ENCODE data around the gene SHROOM4. TPM values are rescaled to one million over a fixed set of nuclear protein-coding genes. Genes with fewer than 3 reads are reported as not detected.

SHROOM4 gene
- total RNA-seq, 2 experiments from 2014 or later, result not detected

DNA sequence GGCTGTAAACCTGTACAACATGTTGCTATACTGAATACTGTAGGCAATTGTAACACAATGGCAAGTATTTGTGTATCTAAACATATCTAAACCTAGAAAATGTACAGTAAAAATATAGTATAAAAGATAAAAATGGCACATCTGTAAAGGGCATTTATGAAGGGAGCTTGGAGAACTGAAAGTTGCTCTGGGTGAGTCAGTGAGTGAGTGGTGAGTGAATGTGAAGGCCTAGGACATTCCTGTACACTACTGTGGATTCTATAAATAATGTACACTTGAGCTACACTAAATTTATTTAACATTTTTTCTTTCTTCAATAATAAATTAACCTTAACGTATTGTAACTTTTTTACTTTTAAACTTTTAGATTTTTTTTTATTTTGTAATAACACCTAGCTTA is 5.0 kb upstream of the SHROOM4 start:
- no peak overlapping the region for H3K27ac ChIP-seq (ENCODE audit: low read depth in 1 of 2, low read length in 2 of 2)
- ChIA-PET POLR2A (no interaction called here), CTCF (no interaction called here)
- peaks cover 0 to 3% of the 10 kb centered on the region in 2 experiments for H3K9me3 ChIP-seq (ENCODE audit: control insufficient read depth in 1 of 2, insufficient read depth in 1 of 2, low read length in 2 of 2)
- no peaks in the 10 kb centered on the region for H3K9me3 Mint-ChIP-seq
- H3K27me3 ChIP-seq (ENCODE audit: control insufficient read depth in 1 of 2, insufficient read depth in 2 of 2, low read length in 2 of 2), result peaks cover 0 to 14% of the 10 kb centered on the region in 2 experiments
- ATAC-seq (ENCODE audit: poor library complexity), result no peak
- no peak overlapping the region for H3K27ac Mint-ChIP-seq
- peaks cover 35% of the 10 kb centered on the region for H3K27me3 Mint-ChIP-seq
- no peaks in the 10 kb centered on the region for H3K36me3 ChIP-seq (ENCODE audit: insufficient read depth, low read length)
- no peak overlapping the region for H3K4me3 ChIP-seq (ENCODE audit: low read length)
- no peak for TF ChIP-seq CTCF (IDR thresholded peaks at IDR 0.05)
- no peaks in the 10 kb centered on the region for H3K4me1 Mint-ChIP-seq (ENCODE audit: low read depth)
- intact Hi-C loops (cut with DNase I, micrococcal nuclease), result no loop called here
- DNase-seq, result no peak
- no peak overlapping the region for H3K4me3 Mint-ChIP-seq
- H3K4me1 ChIP-seq (ENCODE audit: insufficient read depth, low read length), result no peaks in the 10 kb centered on the region
- no peaks in the 10 kb centered on the region for H3K36me3 Mint-ChIP-seq (ENCODE audit: low read depth)

GRCh38 chrX:50815120-50815519 is 1.1 kb upstream of the SHROOM4 start:
- POLR2A ChIA-PET, result no interaction called here
- H3K36me3 Mint-ChIP-seq (ENCODE audit: low read depth), result no peaks in the 10 kb centered on the region
- H3K27me3 Mint-ChIP-seq, result peaks cover 57% of the 10 kb centered on the region
- DNase-seq (no peak), ATAC-seq (ENCODE audit: poor library complexity) (no peak)
- H3K4me3 ChIP-seq (ENCODE audit: low read length), result no peak overlapping the region
- no peaks in the 10 kb centered on the region for H3K4me1 Mint-ChIP-seq (ENCODE audit: low read depth)
- H3K4me3 Mint-ChIP-seq, result no peak overlapping the region
- peaks cover 0 to 11% of the 10 kb centered on the region in 2 experiments for H3K9me3 ChIP-seq (ENCODE audit: control insufficient read depth in 1 of 2, insufficient read depth in 1 of 2, low read length in 2 of 2)
- intact Hi-C loops (cut with DNase I, micrococcal nuclease), result no loop called here
- no peaks in the 10 kb centered on the region for H3K36me3 ChIP-seq (ENCODE audit: insufficient read depth, low read length)
- CTCF ChIA-PET, result no interaction called here
- H3K27ac ChIP-seq (ENCODE audit: low read depth in 1 of 2, low read length in 2 of 2), result no peak overlapping the region
- no peak overlapping the region for H3K27ac Mint-ChIP-seq
- no peaks in the 10 kb centered on the region for H3K4me1 ChIP-seq (ENCODE audit: insufficient read depth, low read length)
- no peaks in the 10 kb centered on the region for H3K9me3 Mint-ChIP-seq
- H3K27me3 ChIP-seq (ENCODE audit: control insufficient read depth in 1 of 2, insufficient read depth in 2 of 2, low read length in 2 of 2), result peaks cover 4 to 24% of the 10 kb centered on the region in 2 experiments
- TF ChIP-seq CTCF (IDR thresholded peaks at IDR 0.05), result no peak

- Histone ChIP-seq H3K36me3 (ENCODE audit: insufficient read depth, low read length) (no peaks in the 10 kb centered on the region), H3K9me3 (ENCODE audit: control insufficient read depth in 1 of 2, insufficient read depth in 1 of 2, low read length in 2 of 2) (peaks cover 0 to 11% of the 10 kb centered on the region in 2 experiments), H3K27me3 (ENCODE audit: control insufficient read depth in 1 of 2, insufficient read depth in 2 of 2, low read length in 2 of 2) (peaks cover 4 to 24% of the 10 kb centered on the region in 2 experiments), H3K4me1 (ENCODE audit: insufficient read depth, low read length) (no peaks in the 10 kb centered on the region), H3K4me3 (ENCODE audit: low read length) (no peak overlapping the region), H3K27ac (ENCODE audit: low read depth in 1 of 2, low read length in 2 of 2) (no peak overlapping the region)
- no peak for DNase-seq
- ATAC-seq (ENCODE audit: poor library complexity), result no peak
- no peak overlapping the region for H3K27ac Mint-ChIP-seq
- TF ChIP-seq CTCF (IDR thresholded peaks at IDR 0.05), result no peak
- CTCF ChIA-PET, result no interaction called here
- intact Hi-C loops (cut with DNase I, micrococcal nuclease), result no loop called here
- no peaks in the 10 kb centered on the region for H3K4me1 Mint-ChIP-seq (ENCODE audit: low read depth)
- H3K9me3 Mint-ChIP-seq, result no peaks in the 10 kb centered on the region
- POLR2A ChIA-PET, result no interaction called here
- H3K36me3 Mint-ChIP-seq (ENCODE audit: low read depth), result no peaks in the 10 kb centered on the region
- H3K27me3 Mint-ChIP-seq, result peaks cover 59% of the 10 kb centered on the region
- H3K4me3 Mint-ChIP-seq, result no peak overlapping the region
Observed at GRCh38 chrX:50814701-50815100, 707 bp upstream of the SHROOM4 start.

Data from CD4-positive, alpha-beta T cell (primary cell).